Upper lobe of left lung (tissue), 6 donors: ENCODE measurements around the gene PRR30. TPM values are rescaled to one million over a fixed set of nuclear protein-coding genes. Genes with fewer than 3 reads are reported as not detected.

Experiments
- ATAC-seq, 2 donors: fragments of 200-7000 bp; cut with Tn5 transposase; one replicate each; pipeline ENCODE4 v1.9.1; 2022; ENCODE audit warnings: mild to moderate bottlenecking in 2 of 2, moderate library complexity in 2 of 2; ENCODE audit not compliant: low FRiP score in 2 of 2
- DNase-seq, 2 donors: peaks; one replicate each; pipeline ENCODE4 v3.0.0-alpha.2; 2019 to 2020
- H3K27ac ChIP-seq, 4 donors: fragments of 200-600 bp; sonication (generic); one replicate each; pipeline ENCODE4 v1.5.1; 2016 to 2019
- H3K27me3 ChIP-seq, 4 donors: fragments of 200-600 bp; sonication (generic); one replicate each; pipeline ENCODE4 v1.5.1; 2017 to 2019
- H3K36me3 ChIP-seq, 4 donors: fragments of 200-600 bp; sonication (generic); one replicate each; pipeline ENCODE4 v1.5.1; 2016 to 2019
- H3K4me1 ChIP-seq, 4 donors: fragments of 200-600 bp; sonication (generic); one replicate each; pipeline ENCODE4 v1.5.1; 2018 to 2019
- H3K4me3 ChIP-seq, 4 donors: fragments of 200-600 bp; sonication (generic); one replicate each; pipeline ENCODE4 v1.5.1; 2017 to 2019; ENCODE audit warnings: mild to moderate bottlenecking in 2 of 4, moderate library complexity in 1 of 4
- H3K9me3 ChIP-seq, 4 donors: fragments of 200-600 bp; sonication (generic); one replicate each; pipeline ENCODE4 v1.5.1; 2018 to 2019
- EP300 ChIP-seq, 4 donors: sonication (generic); formaldehyde crosslinking; IDR thresholded peaks; one replicate each; pipeline ENCODE4 v1.5.1; 2017; ENCODE audit warnings: antibody characterized with exemption in 4 of 4, control low read depth in 2 of 4
- POLR2A ChIP-seq, 4 donors: fragments of 450-650 bp; IDR thresholded peaks; one replicate each; pipeline ENCODE4 v1.5.1; 2016 to 2017; ENCODE audit warnings: antibody characterized with exemption in 4 of 4, mild to moderate bottlenecking in 2 of 4
- POLR2AphosphoS5 ChIP-seq, 2 donors: sonication (generic); formaldehyde crosslinking; IDR thresholded peaks; one replicate each; pipeline ENCODE4 v1.5.1; 2017; ENCODE audit warnings: antibody characterized with exemption in 2 of 2
- WGBS, 2 donors: methylation state at CpG; one replicate each; pipeline ENCODE4 v1.1.5; 2017 to 2018; 5-methylcytosine and 5-hydroxymethylcytosine counted together
- total RNA-seq, 6 donors: library from RNA; depleted of rRNA in 4 of 6; stranded (reverse); fragments of >200 nt in 4 of 6; gene quantifications; one replicate each; pipeline versions ENCODE4 v1.1.0 to v1.2.1, GENCODE V29; 2016 to 2021
- TF ChIP-seq, protein P1 (sequence below), 6 experiments: fragments of 450-650 bp in 4 of 6; fragments of 200-600 bp in 2 of 6; sonication (generic) in 2 of 6; IDR thresholded peaks; one replicate each; pipeline ENCODE4 v1.5.1; 2016 to 2019; ENCODE audit warnings: antibody characterized with exemption in 6 of 6
- donor health status: DM: no; HTN: no; CAD: no; lungs with moderate emphysema.
- donor health status: DM: no; HTN: yes; CAD: no; lungs with severe emphysema.

The PRR30 gene
- total RNA-seq, 6 donors from 2014 or later = not detected

DNA sequence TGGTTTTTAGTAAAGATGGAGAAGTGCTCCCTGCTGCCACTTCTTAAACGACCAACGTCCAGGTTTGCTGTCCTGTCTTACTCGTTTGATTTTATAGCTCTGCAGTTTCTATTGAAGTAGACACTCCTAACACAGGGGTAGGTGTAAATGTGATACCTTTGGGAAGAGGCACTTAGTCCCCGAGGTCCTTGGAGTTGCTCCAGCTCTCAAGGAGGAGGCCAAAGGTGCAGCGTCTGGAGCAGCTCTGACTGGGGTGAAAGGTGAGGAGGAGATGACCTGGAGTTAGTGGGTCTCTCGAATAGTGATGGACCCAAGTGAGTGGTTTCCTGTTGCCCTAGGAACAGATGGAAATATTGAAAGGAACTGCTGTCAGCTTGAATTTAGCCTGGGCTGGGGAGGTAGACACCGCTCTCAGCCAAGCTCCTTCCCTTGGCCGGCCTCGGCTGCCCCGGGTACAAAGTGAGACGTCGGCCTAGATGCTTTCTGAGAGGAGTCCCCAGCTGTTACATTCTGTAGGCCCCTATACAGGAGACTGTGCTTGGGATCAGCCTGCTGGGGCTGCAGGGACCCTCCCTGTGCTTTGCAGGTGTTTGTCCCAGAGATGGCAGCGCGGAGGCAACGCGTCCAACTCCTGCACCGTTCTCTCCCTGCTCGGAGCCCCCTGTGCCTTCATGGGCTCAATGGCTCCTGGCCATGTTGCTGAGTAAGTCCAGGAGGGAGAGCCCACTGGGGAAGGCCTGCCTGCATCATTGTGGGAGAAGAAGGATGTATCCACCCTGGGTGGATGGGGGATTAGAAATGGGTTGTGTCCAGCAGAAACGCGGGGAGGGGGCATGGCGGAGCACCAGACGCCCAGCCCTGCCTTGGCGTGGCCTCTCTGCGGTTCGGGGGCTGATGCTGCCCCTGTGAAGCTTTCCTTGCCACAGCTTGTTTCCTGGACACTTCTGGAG, 47.2 kb downstream of the PRR30 start:
- Histone ChIP-seq H3K9me3 (no peaks in the 10 kb centered on the region), H3K36me3 (no peaks in the 10 kb centered on the region), H3K4me1 (peaks cover 11 to 19% (median 16%) of the 10 kb centered on the region in 4 donors), H3K27ac (no peak overlapping the region), H3K4me3 (no peak overlapping the region), H3K27me3 (no peaks in the 10 kb centered on the region)
- DNase-seq (peak in 1 of 2 donors; percentile 50), ATAC-seq (no peak)
- no peak for TF ChIP-seq POLR2AphosphoS5 (IDR thresholded peaks at IDR 0.05)
- TF ChIP-seq, protein P1, sequence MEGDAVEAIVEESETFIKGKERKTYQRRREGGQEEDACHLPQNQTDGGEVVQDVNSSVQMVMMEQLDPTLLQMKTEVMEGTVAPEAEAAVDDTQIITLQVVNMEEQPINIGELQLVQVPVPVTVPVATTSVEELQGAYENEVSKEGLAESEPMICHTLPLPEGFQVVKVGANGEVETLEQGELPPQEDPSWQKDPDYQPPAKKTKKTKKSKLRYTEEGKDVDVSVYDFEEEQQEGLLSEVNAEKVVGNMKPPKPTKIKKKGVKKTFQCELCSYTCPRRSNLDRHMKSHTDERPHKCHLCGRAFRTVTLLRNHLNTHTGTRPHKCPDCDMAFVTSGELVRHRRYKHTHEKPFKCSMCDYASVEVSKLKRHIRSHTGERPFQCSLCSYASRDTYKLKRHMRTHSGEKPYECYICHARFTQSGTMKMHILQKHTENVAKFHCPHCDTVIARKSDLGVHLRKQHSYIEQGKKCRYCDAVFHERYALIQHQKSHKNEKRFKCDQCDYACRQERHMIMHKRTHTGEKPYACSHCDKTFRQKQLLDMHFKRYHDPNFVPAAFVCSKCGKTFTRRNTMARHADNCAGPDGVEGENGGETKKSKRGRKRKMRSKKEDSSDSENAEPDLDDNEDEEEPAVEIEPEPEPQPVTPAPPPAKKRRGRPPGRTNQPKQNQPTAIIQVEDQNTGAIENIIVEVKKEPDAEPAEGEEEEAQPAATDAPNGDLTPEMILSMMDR (IDR thresholded peaks at IDR 0.05) = no peak
- TF ChIP-seq POLR2A (IDR thresholded peaks at IDR 0.05) = no peak
- TF ChIP-seq EP300 (IDR thresholded peaks at IDR 0.05) = no peak
- 75 to 86% methylated on average over 19 to 25 of the region's 25 CpGs for WGBS, 2 donors

- Histone ChIP-seq H3K4me3 (no peak overlapping the region), H3K9me3 (no peaks in the 10 kb centered on the region), H3K27ac (no peak overlapping the region), H3K36me3 (no peaks in the 10 kb centered on the region), H3K27me3 (no peaks in the 10 kb centered on the region), H3K4me1 (peaks cover 13 to 21% (median 18%) of the 10 kb centered on the region in 4 donors)
- DNase-seq (no peak), ATAC-seq (no peak)
- TF ChIP-seq EP300 (IDR thresholded peaks at IDR 0.05) = no peak
- no peak for TF ChIP-seq POLR2AphosphoS5 (IDR thresholded peaks at IDR 0.05)
- no peak for TF ChIP-seq POLR2A (IDR thresholded peaks at IDR 0.05)
- TF ChIP-seq, protein P1 (IDR thresholded peaks at IDR 0.05) = no peak
- WGBS, 2 donors = 92 to 93% methylated on average over 10 to 14 of the region's 14 CpGs
Measured at GRCh38 chr2:27089111-27089954, 49.9 kb downstream of the PRR30 start.

GRCh38 chr2:27088634-27089033, 50.6 kb downstream of the PRR30 start:
- ATAC-seq (no peak), DNase-seq (no peak)
- TF ChIP-seq, protein P1 (IDR thresholded peaks at IDR 0.05) = no peak
- TF ChIP-seq EP300 (IDR thresholded peaks at IDR 0.05) (no peak), POLR2A (IDR thresholded peaks at IDR 0.05) (no peak), POLR2AphosphoS5 (IDR thresholded peaks at IDR 0.05) (no peak)
- H3K27me3 ChIP-seq = no peaks in the 10 kb centered on the region
- no peaks in the 10 kb centered on the region for H3K9me3 ChIP-seq
- WGBS, 2 donors = 97 to 98% methylated on average over 6 of the region's 6 CpGs
- H3K27ac ChIP-seq = no peak overlapping the region
- peaks cover 13 to 21% (median 18%) of the 10 kb centered on the region in 4 donors for H3K4me1 ChIP-seq
- H3K36me3 ChIP-seq = no peaks in the 10 kb centered on the region
- H3K4me3 ChIP-seq = no peak overlapping the region

GRCh38 chr2:27087823-27088410, 51.3 kb downstream of the PRR30 start:
- Histone ChIP-seq H3K9me3 (no peaks in the 10 kb centered on the region), H3K27me3 (no peaks in the 10 kb centered on the region), H3K36me3 (no peaks in the 10 kb centered on the region), H3K4me3 (no peak overlapping the region), H3K4me1 (peaks cover 13 to 23% (median 18%) of the 10 kb centered on the region in 4 donors), H3K27ac (no peak overlapping the region)
- 87 to 92% methylated on average over 5 of the region's 5 CpGs for WGBS, 2 donors
- ATAC-seq (no peak), DNase-seq (no peak)
- TF ChIP-seq POLR2A (IDR thresholded peaks at IDR 0.05) = no peak
- TF ChIP-seq POLR2AphosphoS5 (IDR thresholded peaks at IDR 0.05) = no peak
- TF ChIP-seq, protein P1 (IDR thresholded peaks at IDR 0.05) = no peak
- TF ChIP-seq EP300 (IDR thresholded peaks at IDR 0.05) = no peak

Other genes starting within 250 kb of the PRR30 start
- 10 to 100 TPM; 13.5 to 61.8 (median 20.1) TPM for gene MAPRE3, start 168.8 kb downstream of the PRR30 start, total RNA-seq
- gene TMEM214, start 106.4 kb downstream of the PRR30 start, total RNA-seq = 100 to 1,000 TPM in 1 of 6 donors, 10 to 100 TPM in 5; 42.5 to 176 (median 62.0) TPM
- gene AGBL5, start 87.7 kb downstream of the PRR30 start, total RNA-seq = 10 to 100 TPM in 5 of 6 donors, 1 to 10 TPM in 1; 7.8 to 17.6 (median 14.3) TPM
- gene OST4, start 67.8 kb downstream of the PRR30 start, total RNA-seq = 100 to 1,000 TPM in 5 of 6 donors, 10 to 100 TPM in 1; 90.4 to 265 (median 176) TPM
- 100 to 1,000 TPM in 2 of 6 donors, 10 to 100 TPM in 4; 20.7 to 158 (median 49.0) TPM for gene EMILIN1, start 60.8 kb downstream of the PRR30 start, total RNA-seq
- gene KHK, start 52.6 kb downstream of the PRR30 start, total RNA-seq = 10 to 100 TPM in 1 of 6 donors, 1 to 10 TPM in 5; 2.4 to 10.4 (median 6.3) TPM
- gene CGREF1, start 20.3 kb downstream of the PRR30 start, total RNA-seq = 1 to 10 TPM in 2 of 6 donors, under 1 TPM in 1, not detected in 3; 0.79 to 1.2 (median 1.0) TPM
- gene ABHD1, start 15.6 kb downstream of the PRR30 start, total RNA-seq = under 1 TPM in 3 of 6 donors, not detected in 3; 0.10 to 0.30 (median 0.11) TPM
- gene PREB, start 4.8 kb downstream of the PRR30 start, total RNA-seq = 100 to 1,000 TPM in 1 of 6 donors, 10 to 100 TPM in 5; 45.7 to 102 (median 66.0) TPM
- under 1 TPM in 2 of 6 donors, not detected in 4; 0.13 to 0.20 TPM for gene TCF23, start 9.6 kb upstream of the PRR30 start, total RNA-seq
- 100 to 1,000 TPM in 4 of 6 donors, 10 to 100 TPM in 2; 53.4 to 126 (median 112) TPM for gene ATRAID, start 72.6 kb upstream of the PRR30 start, total RNA-seq
- 10 to 100 TPM; 13.6 to 29.6 (median 21.0) TPM for gene SLC5A6, start 72.9 kb upstream of the PRR30 start, total RNA-seq
- 10 to 100 TPM; 19.8 to 66.0 (median 33.5) TPM for gene CAD, start 78.0 kb upstream of the PRR30 start, total RNA-seq
- 1 to 10 TPM in 4 of 6 donors, under 1 TPM in 2; 0.20 to 2.3 (median 1.2) TPM for gene SLC30A3, start 123.6 kb upstream of the PRR30 start, total RNA-seq
- not detected for gene DNAJC5G, start 136.0 kb upstream of the PRR30 start, total RNA-seq
- under 1 TPM in 1 of 6 donors, not detected in 5; 0.49 TPM for gene TRIM54, start 143.0 kb upstream of the PRR30 start, total RNA-seq
- gene UCN, start 169.0 kb upstream of the PRR30 start, total RNA-seq = 10 to 100 TPM in 2 of 6 donors, 1 to 10 TPM in 4; 2.6 to 81.7 (median 4.6) TPM
- gene MPV17, start 183.7 kb upstream of the PRR30 start, total RNA-seq = 10 to 100 TPM; 51.2 to 99.3 (median 75.9) TPM
- gene GTF3C2, start 217.4 kb upstream of the PRR30 start, total RNA-seq = 100 to 1,000 TPM in 1 of 6 donors, 10 to 100 TPM in 5; 43.9 to 104 (median 48.9) TPM
- 10 to 100 TPM; 24.8 to 48.2 (median 29.8) TPM for gene EIF2B4, start 230.9 kb upstream of the PRR30 start, total RNA-seq
- gene SNX17, start 231.2 kb upstream of the PRR30 start, total RNA-seq = 100 to 1,000 TPM in 3 of 6 donors, 10 to 100 TPM in 3; 69.1 to 142 (median 113) TPM
- gene ZNF513, start 241.3 kb upstream of the PRR30 start, total RNA-seq = 10 to 100 TPM in 5 of 6 donors, 1 to 10 TPM in 1; 9.3 to 31.4 (median 18.0) TPM